ENCODE data around the gene ARHGAP26.

ARHGAP26 gene

GRCh38 chr5:142937374-142937773 lies 167.2 kb downstream of the ARHGAP26 start:
- no peaks in the 10 kb centered on the region for H3K27me3 ChIP-seq
- no peak for TF ChIP-seq CTCF (IDR thresholded peaks at IDR 0.05)
- H3K4me1 ChIP-seq (ENCODE audit: control insufficient read depth in 1 of 2, insufficient read depth in 1 of 2, low read depth in 1 of 2, low read length in 1 of 2), result peaks cover 9 to 14% of the 10 kb centered on the region in 2 experiments
- H3K9me3 ChIP-seq, result no peaks in the 10 kb centered on the region
- no peak overlapping the region for H3K4me3 ChIP-seq (ENCODE audit: low read depth in 1 of 2, low read length in 1 of 2)
- H3K27ac ChIP-seq, result no peak overlapping the region
- H3K36me3 ChIP-seq, result peaks cover 20% of the 10 kb centered on the region

DNA sequence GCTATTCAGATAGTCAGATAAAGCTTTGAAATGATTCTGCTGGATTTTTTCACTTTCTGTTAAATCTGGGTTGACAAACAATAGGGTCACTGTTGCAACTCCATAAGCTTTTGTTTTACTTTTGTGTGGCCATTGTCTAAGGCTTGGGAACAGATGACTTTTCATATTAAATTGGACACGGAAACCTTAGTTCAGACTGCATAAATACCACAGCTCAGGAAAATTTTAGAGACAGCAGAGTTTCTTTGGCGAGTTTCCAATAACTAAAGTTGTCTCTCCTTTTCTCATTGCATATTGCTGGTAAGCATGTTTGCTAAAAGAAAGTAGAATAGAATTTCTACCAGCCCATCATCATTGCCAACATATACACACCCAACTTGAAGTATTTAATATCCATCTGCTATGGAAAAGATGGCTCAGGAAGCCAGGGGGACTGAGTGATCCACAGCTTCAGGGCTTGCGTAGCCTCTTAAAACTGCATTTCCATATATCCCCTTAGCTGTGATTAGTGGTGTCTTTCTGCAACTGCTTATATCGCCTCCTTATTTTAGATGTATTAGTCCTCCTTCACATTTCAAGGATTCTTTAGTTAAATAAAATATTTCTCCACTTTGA lies 168.2 kb downstream of the ARHGAP26 start:
- Histone ChIP-seq H3K27ac (peak overlapping the region; percentile 33), H3K27me3 (no peaks in the 10 kb centered on the region), H3K4me3 (ENCODE audit: low read depth in 1 of 2, low read length in 1 of 2) (no peak overlapping the region), H3K36me3 (peaks cover 10% of the 10 kb centered on the region), H3K9me3 (no peaks in the 10 kb centered on the region), H3K4me1 (ENCODE audit: control insufficient read depth in 1 of 2, insufficient read depth in 1 of 2, low read depth in 1 of 2, low read length in 1 of 2) (peaks cover 9 to 14% of the 10 kb centered on the region in 2 experiments)
- TF ChIP-seq CTCF (IDR thresholded peaks at IDR 0.05), result no peak

- Histone ChIP-seq H3K27me3 (no peaks in the 10 kb centered on the region), H3K4me3 (ENCODE audit: low read depth in 1 of 2, low read length in 1 of 2) (no peak overlapping the region), H3K36me3 (peaks cover 4% of the 10 kb centered on the region), H3K9me3 (no peaks in the 10 kb centered on the region), H3K27ac (peak overlapping the region; percentile 33), H3K4me1 (ENCODE audit: control insufficient read depth in 1 of 2, insufficient read depth in 1 of 2, low read depth in 1 of 2, low read length in 1 of 2) (peaks cover 9 to 14% of the 10 kb centered on the region in 2 experiments)
- no peak for TF ChIP-seq CTCF (IDR thresholded peaks at IDR 0.05)
These were observed 168.8 kb downstream of the ARHGAP26 start for GRCh38 chr5:142939006-142939405.

DNA sequence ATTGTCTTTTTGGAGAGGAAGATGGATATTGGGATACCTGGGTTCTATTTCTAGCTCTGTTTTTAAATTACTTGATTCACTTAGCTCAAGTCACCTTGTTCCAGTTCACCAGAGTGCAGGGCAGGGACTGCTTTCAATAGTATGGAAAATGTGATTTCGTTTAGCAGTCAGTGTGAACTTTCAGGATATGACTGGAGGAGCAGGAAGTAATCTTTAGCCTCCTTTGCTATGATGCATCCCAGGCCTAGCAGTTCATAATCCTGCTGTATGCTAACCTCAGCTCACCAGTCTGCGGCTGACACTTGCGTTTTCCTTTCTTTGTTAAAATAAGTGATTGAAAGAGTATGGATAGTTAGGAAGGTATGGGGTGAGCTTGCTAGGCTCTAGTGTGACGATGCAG lies 169.7 kb downstream of the ARHGAP26 start:
- Histone ChIP-seq H3K27ac (peak overlapping the region; percentile 33), H3K27me3 (no peaks in the 10 kb centered on the region), H3K4me3 (ENCODE audit: low read depth in 1 of 2, low read length in 1 of 2) (no peak overlapping the region), H3K36me3 (no peaks in the 10 kb centered on the region), H3K4me1 (ENCODE audit: control insufficient read depth in 1 of 2, insufficient read depth in 1 of 2, low read depth in 1 of 2, low read length in 1 of 2) (peaks cover 9 to 12% of the 10 kb centered on the region in 2 experiments), H3K9me3 (no peaks in the 10 kb centered on the region)
- TF ChIP-seq CTCF (IDR thresholded peaks at IDR 0.05), result no peak

GRCh38 chr5:142941245-142941644 lies 171.1 kb downstream of the ARHGAP26 start:
- TF ChIP-seq CTCF (IDR thresholded peaks at IDR 0.05), result no peak
- no peak overlapping the region for H3K4me3 ChIP-seq (ENCODE audit: low read depth in 1 of 2, low read length in 1 of 2)
- no peaks in the 10 kb centered on the region for H3K36me3 ChIP-seq
- H3K27me3 ChIP-seq, result no peaks in the 10 kb centered on the region
- no peaks in the 10 kb centered on the region for H3K4me1 ChIP-seq (ENCODE audit: control insufficient read depth in 1 of 2, insufficient read depth in 1 of 2, low read depth in 1 of 2, low read length in 1 of 2)
- no peaks in the 10 kb centered on the region for H3K9me3 ChIP-seq
- H3K27ac ChIP-seq, result no peak overlapping the region

All from neutrophil (primary cell).